Adrenal gland (tissue), 12 donors: ENCODE results near the gene ALDOB. TPM values are rescaled to one million over a fixed set of nuclear protein-coding genes. Genes with fewer than 3 reads are reported as not detected.

Experiments
- DNase-seq, 7 donors: peaks; one replicate each; pipeline ENCODE4 v3.0.0-alpha.2; 2019 to 2020
- H3K27ac ChIP-seq, 5 donors: fragments of 200-600 bp; sonication (generic) in 4 of 5; 1 replicate in 3 of 5; 2 replicates in 2 of 5; pipeline versions ENCODE4 v1.5.1 to v1.8.0; 2016 to 2020; ENCODE audit warnings: mild to moderate bottlenecking in 1 of 5
- H3K27me3 ChIP-seq: fragments of 200-600 bp; 2 replicates; pipeline ENCODE4 v1.8.0; 2021
- H3K36me3 ChIP-seq, 2 donors: fragments of 200-600 bp; replicated peaks in 1 of 2; 1 replicate in 1 of 2; 2 replicates in 1 of 2; pipeline versions ENCODE4 v1.5.1 to v1.8.0; 2018 to 2022
- H3K4me1 ChIP-seq, 2 donors: fragments of 200-600 bp; replicated peaks in 1 of 2; 1 replicate in 1 of 2; 2 replicates in 1 of 2; pipeline versions ENCODE4 v1.5.1 to v1.8.0; 2018 to 2021
- H3K4me3 ChIP-seq, 4 donors: fragments of 200-600 bp; sonication (generic) in 3 of 4; one replicate each; pipeline ENCODE4 v1.5.1; 2016 to 2018
- H3K9me3 ChIP-seq, 3 donors: fragments of 200-600 bp; sonication (generic) in 1 of 3; replicated peaks in 1 of 3; 1 replicate in 2 of 3; 2 replicates in 1 of 3; pipeline versions ENCODE4 v1.5.1 to v1.8.0; 2016 to 2021
- CTCF ChIP-seq, 6 experiments: fragments of 450-650 bp in 4 of 6; fragments of 200-600 bp in 2 of 6; sonication (generic) in 1 of 6; IDR thresholded peaks; 1 replicate in 5 of 6; 2 replicates in 1 of 6; pipeline versions ENCODE4 v1.5.1 to v1.8.0; 2016 to 2021; ENCODE audit warnings: antibody characterized with exemption in 6 of 6, mild to moderate bottlenecking in 2 of 6, moderate library complexity in 1 of 6
- POLR2A ChIP-seq, 2 donors: fragments of 450-650 bp; IDR thresholded peaks; one replicate each; pipeline ENCODE4 v1.6.1; 2017; ENCODE audit warnings: antibody characterized with exemption in 2 of 2, mild to moderate bottlenecking in 2 of 2, moderate library complexity in 1 of 2
- WGBS, 4 donors: extraction: QIAGEN DNeasy Blood & Tissue Kit in 2 of 4; methylation state at CpG; one replicate each; pipeline versions ENCODE4 v1.1.5 to v1.1.7; 2013 to 2017; 5-methylcytosine and 5-hydroxymethylcytosine counted together
- intact Hi-C, 2 donors: fragments of 100-400 bp; cut with DNase I; formaldehyde crosslinking; loops; one replicate each; pipeline versions ENCODE4 v1.14.1 to v1.15.0; 2022 to 2023
- polyA plus RNA-seq, 3 donors: library from polyadenylated mRNA; stranded (reverse); fragments of 200-250 nt in 2 of 3; fragments of 350-450 nt in 1 of 3; fragmentation: Illumina TruSeq in 1 of 3; extraction: RNeasy Lipid Tissue Mini Kit (QIAGEN cat#74804) in 1 of 3; gene quantifications; one replicate each; pipeline ENCODE4 v1.2.3, GENCODE V29; 2013 to 2014
- total RNA-seq, 9 donors: library from RNA; depleted of rRNA in 4 of 9; stranded (reverse); fragments of >200 nt in 4 of 9; fragments of 120-200 nt in 1 of 9; fragmentation: NEBNext Ultra II Directional in 1 of 9; extraction: Animal tissue kit (Norgen Biotek cat#: 25700) in 1 of 9; gene quantifications; one replicate each; pipeline versions ENCODE4 v1.1.0 to v1.2.4, GENCODE V29; 2013 to 2023
- donor health status: healthy with polysubstance abuse.
- donor health status: Bipolar disorder and iron deficiency.
- donor health status: DM: yes; HTN: yes; CAD: no.
- donor health status: DM: no; HTN: no; CAD: no.
- donor health status: DM: no; HTN: no; CAD: no.
- donor health status: DM: yes; HTN: yes; CAD: no.

Gene ALDOB
- total and polyA plus RNA-seq, 12 donors, result 0.74 to 6.3 (median 2.1) TPM

GRCh38 chr9:101448680-101449070 lies 13.1 kb upstream of the ALDOB start:
- Histone ChIP-seq H3K36me3 (no peaks in the 10 kb centered on the region), H3K27me3 (no peaks in the 10 kb centered on the region), H3K27ac (peak overlapping the region in 3 of 5 donors; percentile 40 to 89 (median 88)), H3K9me3 (no peaks in the 10 kb centered on the region), H3K4me3 (no peak overlapping the region), H3K4me1 (peaks cover 0 to 23% of the 10 kb centered on the region in 2 donors)
- DNase-seq, result no peak
- intact Hi-C loops, result no loop called here
- 46 to 55% (median 52%) methylated on average over 4 of the region's 4 CpGs for WGBS, 4 donors
- TF ChIP-seq POLR2A (IDR thresholded peaks at IDR 0.05) (no peak), CTCF (IDR thresholded peaks at IDR 0.05) (no peak)

- no peaks in the 10 kb centered on the region for H3K9me3 ChIP-seq
- H3K4me3 ChIP-seq, result no peak overlapping the region
- no peak overlapping the region for H3K27ac ChIP-seq
- intact Hi-C loops, result no loop called here
- no peak for TF ChIP-seq CTCF (IDR thresholded peaks at IDR 0.05)
- TF ChIP-seq POLR2A (IDR thresholded peaks at IDR 0.05), result no peak
- no peaks in the 10 kb centered on the region for H3K27me3 ChIP-seq
- H3K4me1 ChIP-seq, result peaks cover 0 to 23% of the 10 kb centered on the region in 2 donors
- no peak for DNase-seq
- no peaks in the 10 kb centered on the region for H3K36me3 ChIP-seq
Observed at GRCh38 chr9:101446732-101447131, 11.2 kb upstream of the ALDOB start.

- peak overlapping the region in 2 of 4 donors; percentile 4 to 7 for H3K4me3 ChIP-seq
- peak in 1 of 7 donors; percentile 41 for DNase-seq
- no peaks in the 10 kb centered on the region for H3K9me3 ChIP-seq
- intact Hi-C loops, result no loop called here
- peaks cover 0 to 23% of the 10 kb centered on the region in 2 donors for H3K4me1 ChIP-seq
- no peaks in the 10 kb centered on the region for H3K27me3 ChIP-seq
- WGBS, 4 donors, result 26 to 37% (median 30%) methylated on average over 5 of the region's 5 CpGs
- no peaks in the 10 kb centered on the region for H3K36me3 ChIP-seq
- peak overlapping the region; percentile 45 to 86 (median 81) for H3K27ac ChIP-seq
- TF ChIP-seq CTCF (IDR thresholded peaks at IDR 0.05) (no peak), POLR2A (IDR thresholded peaks at IDR 0.05) (peak in 1 of 2 donors; percentile 31)
Observed at GRCh38 chr9:101445353-101446029, 9.9 kb upstream of the ALDOB start.

GRCh38 chr9:101443364-101443771 lies 7.8 kb upstream of the ALDOB start:
- intact Hi-C loops, result no loop called here
- Histone ChIP-seq H3K9me3 (no peaks in the 10 kb centered on the region), H3K4me1 (peaks cover 0 to 22% of the 10 kb centered on the region in 2 donors), H3K36me3 (no peaks in the 10 kb centered on the region), H3K27ac (no peak overlapping the region), H3K27me3 (no peaks in the 10 kb centered on the region), H3K4me3 (no peak overlapping the region)
- no peak for TF ChIP-seq POLR2A (IDR thresholded peaks at IDR 0.05)
- TF ChIP-seq CTCF (IDR thresholded peaks at IDR 0.05), result no peak
- DNase-seq, result peak in 2 of 7 donors; percentile 25 to 44
- WGBS, 4 donors, result 65 to 79% (median 71%) methylated on average over 8 to 9 of the region's 9 CpGs
